GM10266 (cell line): ENCODE measurements around the gene TMEM94.

Experiments used
- DNase-seq: peaks from one replicate; pipeline ENCODE4 v3.0.0; 2012; ENCODE audit errors: extremely low spot score
- TF ChIP-seq, protein P1 (sequence below): IDR thresholded peaks from 2 replicates; pipeline ENCODE4 v1.5.1; 2012; ENCODE audit warnings: mild to moderate bottlenecking, low read depth; ENCODE audit not compliant: control insufficient read depth, insufficient read depth; ENCODE audit errors: missing control alignments

Gene TMEM94

DNA sequence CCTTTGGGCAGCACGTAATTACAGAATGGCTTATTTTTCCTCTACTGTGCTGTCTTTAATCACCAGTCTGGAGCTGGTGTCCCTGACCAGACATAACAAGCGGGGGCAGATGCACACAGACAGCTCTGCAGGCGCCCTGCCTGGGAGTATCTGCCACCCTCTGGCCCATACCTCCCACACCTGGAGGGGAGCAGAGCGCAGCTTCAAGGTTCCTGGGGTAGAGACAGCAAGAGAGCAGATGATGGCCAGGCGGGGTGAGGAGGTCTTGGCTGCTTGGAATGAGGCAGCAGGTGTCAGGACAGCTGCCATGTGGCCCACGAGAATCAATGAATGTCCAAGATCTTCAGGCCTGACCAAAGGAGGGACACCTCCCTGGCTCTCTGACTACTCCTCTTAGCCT, 23.8 kb downstream of the TMEM94 start:
- TF ChIP-seq, protein P1, sequence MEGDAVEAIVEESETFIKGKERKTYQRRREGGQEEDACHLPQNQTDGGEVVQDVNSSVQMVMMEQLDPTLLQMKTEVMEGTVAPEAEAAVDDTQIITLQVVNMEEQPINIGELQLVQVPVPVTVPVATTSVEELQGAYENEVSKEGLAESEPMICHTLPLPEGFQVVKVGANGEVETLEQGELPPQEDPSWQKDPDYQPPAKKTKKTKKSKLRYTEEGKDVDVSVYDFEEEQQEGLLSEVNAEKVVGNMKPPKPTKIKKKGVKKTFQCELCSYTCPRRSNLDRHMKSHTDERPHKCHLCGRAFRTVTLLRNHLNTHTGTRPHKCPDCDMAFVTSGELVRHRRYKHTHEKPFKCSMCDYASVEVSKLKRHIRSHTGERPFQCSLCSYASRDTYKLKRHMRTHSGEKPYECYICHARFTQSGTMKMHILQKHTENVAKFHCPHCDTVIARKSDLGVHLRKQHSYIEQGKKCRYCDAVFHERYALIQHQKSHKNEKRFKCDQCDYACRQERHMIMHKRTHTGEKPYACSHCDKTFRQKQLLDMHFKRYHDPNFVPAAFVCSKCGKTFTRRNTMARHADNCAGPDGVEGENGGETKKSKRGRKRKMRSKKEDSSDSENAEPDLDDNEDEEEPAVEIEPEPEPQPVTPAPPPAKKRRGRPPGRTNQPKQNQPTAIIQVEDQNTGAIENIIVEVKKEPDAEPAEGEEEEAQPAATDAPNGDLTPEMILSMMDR, result no peak
- DNase-seq, result no peak

DNA sequence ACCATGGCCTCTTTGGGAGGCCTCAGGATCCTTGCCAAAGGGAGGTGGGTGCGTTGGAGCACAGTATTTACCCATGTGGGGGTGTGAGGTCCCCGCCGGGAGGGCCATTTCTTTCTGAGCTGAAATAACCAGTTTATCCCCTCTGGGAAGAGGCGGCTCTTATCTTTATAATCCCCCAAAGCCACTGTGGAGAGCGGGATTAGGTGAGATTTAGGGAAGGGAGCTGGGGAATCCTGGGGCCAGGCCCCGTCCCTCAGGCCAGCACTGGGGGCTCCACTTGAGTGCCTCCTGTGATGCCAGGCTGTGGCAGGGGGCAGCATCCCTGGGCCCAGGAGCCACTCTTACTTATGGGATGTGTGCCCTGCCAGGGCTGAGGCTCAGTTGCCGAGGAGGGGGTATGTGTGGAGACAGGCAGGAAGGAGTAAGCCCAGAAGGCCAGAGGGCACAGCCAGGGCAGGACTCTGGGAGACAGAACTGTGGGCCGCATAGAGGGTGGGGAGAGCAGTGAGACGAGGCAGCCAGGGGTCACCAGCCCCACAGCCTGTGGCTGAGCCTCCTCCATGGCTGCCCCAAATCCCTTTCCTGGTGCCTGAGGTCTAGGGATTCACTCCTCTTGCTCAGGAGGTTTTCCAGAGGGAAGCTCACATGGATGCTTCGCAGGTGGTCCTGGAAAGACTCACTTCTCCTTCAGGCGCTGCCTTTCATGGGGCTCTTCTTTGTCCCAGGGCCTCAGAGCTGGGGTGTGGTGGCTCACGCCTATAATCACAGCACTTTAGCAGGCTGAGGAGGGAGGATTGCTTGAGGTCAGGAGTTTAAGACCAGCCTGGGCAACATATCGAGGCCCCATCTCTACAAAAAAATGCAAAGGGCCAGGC, 25.0 kb downstream of the TMEM94 start:
- DNase-seq, result no peak
- TF ChIP-seq, protein P1, result no peak

DNA sequence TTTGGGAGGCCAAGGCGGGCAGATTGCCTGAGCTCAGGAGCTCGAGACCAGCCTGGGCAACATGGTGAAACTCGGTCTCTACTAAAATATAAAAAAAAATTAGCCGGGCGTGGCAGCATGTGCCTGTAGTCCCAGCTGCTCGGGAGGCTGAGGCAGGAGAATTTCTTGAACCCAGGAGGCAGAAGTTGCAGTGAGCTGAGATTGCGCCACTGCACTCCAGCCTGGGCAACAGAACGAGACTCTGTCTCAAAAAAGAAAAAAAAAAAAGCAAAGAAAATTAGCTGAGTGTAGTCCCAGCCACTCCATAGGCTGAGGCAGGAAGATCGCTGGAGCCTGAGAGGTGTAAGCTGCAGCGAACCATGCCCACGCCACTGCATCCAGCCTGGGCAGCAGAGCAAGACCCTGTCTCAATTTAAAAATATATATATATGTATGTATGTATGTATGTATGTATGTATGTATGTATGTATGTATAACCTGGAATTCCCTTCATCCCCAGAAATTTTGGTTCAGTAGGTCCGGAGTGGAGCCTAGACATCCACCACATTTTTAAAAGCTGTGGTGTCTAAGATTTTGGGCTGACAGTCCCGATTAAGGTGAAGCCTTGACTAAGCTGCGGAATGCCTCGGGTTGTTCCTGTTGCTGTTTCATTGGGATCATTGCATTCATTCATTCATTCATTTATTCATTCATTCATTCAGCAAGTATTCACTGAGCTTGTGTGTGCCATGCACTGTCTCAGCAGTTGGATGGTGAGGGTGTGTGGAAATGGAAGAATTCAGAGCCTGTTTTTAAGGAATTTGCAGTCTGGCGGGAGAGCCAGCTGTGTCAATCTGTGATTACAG, 25.9 kb downstream of the TMEM94 start:
- TF ChIP-seq, protein P1, result no peak
- no peak for DNase-seq

DNA sequence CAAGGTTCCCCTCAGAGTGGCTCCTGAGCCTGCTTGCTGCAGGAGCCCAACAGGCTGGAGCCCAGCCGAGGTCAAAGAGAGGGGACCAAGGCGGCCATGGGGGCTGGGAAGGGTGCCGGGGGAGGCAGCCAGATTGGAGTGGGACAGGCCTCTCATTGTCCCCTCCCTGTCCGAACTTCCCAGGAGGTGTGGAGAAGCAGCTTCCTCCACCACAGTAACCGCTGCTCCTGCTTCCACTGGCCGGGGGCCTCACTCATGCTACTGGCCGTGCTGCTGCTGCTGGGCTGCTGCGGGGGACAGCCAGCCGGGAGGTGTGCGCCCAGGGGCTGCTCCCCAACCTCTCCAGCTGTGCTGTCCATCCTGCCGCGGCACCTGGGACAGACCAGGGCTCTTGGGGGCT, 29.3 kb downstream of the TMEM94 start:
- DNase-seq, result no peak
- TF ChIP-seq, protein P1, result no peak

DNA sequence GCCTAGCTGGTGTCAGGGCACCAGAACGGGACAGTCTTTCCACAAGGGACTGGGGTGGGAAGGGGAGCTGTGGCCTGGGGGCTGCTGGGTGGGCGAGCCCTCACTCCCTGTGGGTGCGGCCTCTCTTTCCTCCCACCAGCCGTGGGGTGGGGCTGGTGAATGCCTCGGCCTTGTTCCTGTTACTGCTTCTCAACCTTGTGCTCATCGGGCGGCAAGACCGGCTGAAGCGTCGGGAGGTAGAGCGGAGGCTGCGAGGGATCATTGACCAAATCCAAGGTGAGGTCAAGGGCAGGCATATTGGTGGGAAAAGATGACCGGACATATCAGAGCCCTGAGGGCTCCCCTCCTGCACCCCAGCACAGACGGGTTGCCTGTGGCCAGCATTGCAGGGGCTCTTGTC, 29.7 kb downstream of the TMEM94 start:
- TF ChIP-seq, protein P1, result no peak
- no peak for DNase-seq

DNA sequence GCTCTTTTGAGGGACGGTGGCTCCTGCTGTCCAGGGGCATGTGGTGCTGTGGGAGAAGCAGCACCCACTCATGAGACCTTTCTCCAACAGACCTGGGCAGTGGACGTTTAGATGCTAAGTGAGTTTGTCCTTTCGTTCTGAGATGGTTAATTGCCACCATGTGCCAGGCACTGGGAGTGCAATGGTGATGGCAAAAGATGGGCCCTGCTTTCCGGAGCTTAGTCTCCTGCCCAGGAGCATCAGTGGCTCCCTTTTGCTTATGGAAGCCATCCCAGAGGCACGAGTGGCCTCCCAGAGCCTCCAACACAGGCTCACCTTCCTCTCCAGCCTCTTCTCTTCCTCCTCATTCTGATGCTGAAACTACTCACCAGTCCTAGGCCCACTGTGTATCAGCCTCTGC, 30.5 kb downstream of the TMEM94 start:
- DNase-seq, result no peak
- TF ChIP-seq, protein P1, result no peak
